ENCODE results near the gene ZBED4.

GRCh38 chr22:49924113-49924833 lies 70.6 kb downstream of the ZBED4 start:
- TF ChIP-seq CTCF (IDR thresholded peaks at IDR 0.05; ENCODE audit: low read depth, low read length, missing input control) (no peak), EGR1 (IDR thresholded peaks at IDR 0.05; ENCODE audit: low read depth in 2 of 2) (no peak), REST (IDR thresholded peaks at IDR 0.05) (no peak), JUND (IDR thresholded peaks at IDR 0.05) (no peak), SP1 (IDR thresholded peaks at IDR 0.05) (no peak)
